Body of pancreas (tissue), 4 donors: ENCODE results near the gene AKR1D1. TPM values are rescaled to one million over a fixed set of nuclear protein-coding genes. Genes with fewer than 3 reads are reported as not detected.

Experiments used
- ATAC-seq: fragments of 150-250 bp; one replicate; pipeline ENCODE4 v1.9.1; 2016
- DNase-seq, 4 donors: peaks; one replicate each; pipeline ENCODE4 v3.0.0-alpha.2; 2019
- H3K27ac ChIP-seq, 4 donors: fragments of 200-600 bp; sonication (generic); 1 replicate in 3 of 4; 2 replicates in 1 of 4; pipeline versions ENCODE4 v1.5.1 to v1.6.1; 2016 to 2019; ENCODE audit warnings: mild to moderate bottlenecking in 1 of 4, mixed read lengths in 1 of 4, moderate library complexity in 1 of 4
- H3K27me3 ChIP-seq, 2 donors: fragments of 200-600 bp; sonication (generic); one replicate each; pipeline ENCODE4 v1.6.0; 2016; ENCODE audit warnings: mild to moderate bottlenecking in 1 of 2
- H3K36me3 ChIP-seq, 2 donors: fragments of 200-600 bp; sonication (generic); replicated peaks in 1 of 2; 2 replicates each; pipeline ENCODE4 v1.5.1; 2016; ENCODE audit warnings: low read depth in 2 of 2; ENCODE audit not compliant: insufficient read depth in 1 of 2
- H3K4me1 ChIP-seq: fragments of 200-600 bp; sonication (generic); one replicate; pipeline ENCODE4 v1.6.0; 2016
- H3K4me3 ChIP-seq, 2 donors: fragments of 200-600 bp; sonication (generic); 1 replicate in 1 of 2; 2 replicates in 1 of 2; pipeline ENCODE4 v1.5.1; 2016 to 2019
- H3K9me3 ChIP-seq, 3 donors: fragments of 200-600 bp; sonication (generic); 1 replicate in 2 of 3; 2 replicates in 1 of 3; pipeline ENCODE4 v1.5.1; 2016
- POLR2A ChIP-seq, 3 donors: fragments of 450-650 bp; IDR thresholded peaks; one replicate each; pipeline ENCODE4 v1.6.1; 2016; ENCODE audit warnings: antibody characterized with exemption in 3 of 3, mild to moderate bottlenecking in 2 of 3
- whole genome bisulfite sequencing, 2 donors: methylation state at CpG; one replicate each; pipeline ENCODE4 v1.1.5; 2017; 5-methylcytosine and 5-hydroxymethylcytosine counted together
- intact Hi-C: fragments of 100-400 bp; cut with DNase I; formaldehyde crosslinking; loops from one replicate; pipeline ENCODE4 v1.15.1; 2023
- total RNA-seq, 2 donors: library from RNA; depleted of rRNA; stranded (reverse); fragments of >200 nt; gene quantifications; one replicate each; pipeline ENCODE4 v1.1.0, GENCODE V29; 2016
- TF ChIP-seq, protein P1 (sequence below), 7 experiments: fragments of 450-650 bp in 4 of 7; fragments of 200-600 bp in 3 of 7; sonication (generic) in 3 of 7; IDR thresholded peaks; one replicate each; pipeline ENCODE4 v1.5.1; 2016 to 2019; ENCODE audit warnings: antibody characterized with exemption in 7 of 7

The AKR1D1 gene
- total RNA-seq, 2 donors from 2014 or later, result not detected

DNA sequence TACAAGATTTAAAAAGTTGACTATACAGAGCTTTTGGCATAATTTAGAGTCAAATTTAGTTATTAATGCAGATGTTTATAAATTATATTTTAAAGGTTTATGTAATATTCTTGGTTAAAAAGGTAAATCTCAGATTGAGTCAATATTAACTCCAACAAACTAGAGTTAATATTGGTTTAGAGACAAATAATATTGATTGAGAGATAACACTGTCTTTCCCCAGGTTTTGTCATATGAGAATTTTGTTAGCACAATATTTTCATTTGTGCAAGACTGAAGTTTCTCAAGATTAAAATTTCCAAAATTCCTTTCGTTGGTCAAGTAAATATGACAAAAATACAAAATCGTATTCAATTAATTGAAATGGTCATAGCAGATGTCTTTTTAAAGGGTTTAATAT is 12.9 kb upstream of the AKR1D1 start:
- TF ChIP-seq, protein P1, sequence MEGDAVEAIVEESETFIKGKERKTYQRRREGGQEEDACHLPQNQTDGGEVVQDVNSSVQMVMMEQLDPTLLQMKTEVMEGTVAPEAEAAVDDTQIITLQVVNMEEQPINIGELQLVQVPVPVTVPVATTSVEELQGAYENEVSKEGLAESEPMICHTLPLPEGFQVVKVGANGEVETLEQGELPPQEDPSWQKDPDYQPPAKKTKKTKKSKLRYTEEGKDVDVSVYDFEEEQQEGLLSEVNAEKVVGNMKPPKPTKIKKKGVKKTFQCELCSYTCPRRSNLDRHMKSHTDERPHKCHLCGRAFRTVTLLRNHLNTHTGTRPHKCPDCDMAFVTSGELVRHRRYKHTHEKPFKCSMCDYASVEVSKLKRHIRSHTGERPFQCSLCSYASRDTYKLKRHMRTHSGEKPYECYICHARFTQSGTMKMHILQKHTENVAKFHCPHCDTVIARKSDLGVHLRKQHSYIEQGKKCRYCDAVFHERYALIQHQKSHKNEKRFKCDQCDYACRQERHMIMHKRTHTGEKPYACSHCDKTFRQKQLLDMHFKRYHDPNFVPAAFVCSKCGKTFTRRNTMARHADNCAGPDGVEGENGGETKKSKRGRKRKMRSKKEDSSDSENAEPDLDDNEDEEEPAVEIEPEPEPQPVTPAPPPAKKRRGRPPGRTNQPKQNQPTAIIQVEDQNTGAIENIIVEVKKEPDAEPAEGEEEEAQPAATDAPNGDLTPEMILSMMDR (IDR thresholded peaks at IDR 0.05), result no peak
- no peak for TF ChIP-seq POLR2A (IDR thresholded peaks at IDR 0.05)
- no peak for ATAC-seq
- H3K9me3 ChIP-seq, result no peaks in the 10 kb centered on the region

DNA sequence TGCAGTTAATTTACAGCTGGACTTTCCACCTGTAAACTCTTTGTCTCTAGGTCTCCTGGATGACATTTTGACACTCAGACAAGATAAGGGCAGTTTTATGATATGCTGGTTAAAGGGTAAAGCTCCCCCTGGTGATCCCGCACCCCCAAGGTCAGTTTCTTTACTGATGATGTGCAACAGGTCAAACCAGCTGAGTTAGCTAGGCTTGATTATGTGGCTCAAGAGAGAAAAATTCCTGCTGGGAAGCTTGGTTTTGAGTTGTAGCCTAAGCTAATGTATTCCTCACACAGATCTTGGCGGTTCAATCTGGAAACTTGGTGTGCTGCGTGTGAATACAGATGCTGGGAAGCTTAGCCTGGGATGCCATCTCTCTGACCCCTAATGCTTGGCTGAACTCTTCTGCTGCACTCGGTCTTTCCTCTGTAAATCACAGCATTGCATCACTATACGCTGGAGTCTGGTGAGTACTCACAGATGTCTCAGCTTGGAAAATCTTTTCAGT is 11.4 kb upstream of the AKR1D1 start:
- Histone ChIP-seq H3K27ac (no peak overlapping the region), H3K27me3 (no peaks in the 10 kb centered on the region), H3K9me3 (no peaks in the 10 kb centered on the region), H3K36me3 (no peaks in the 10 kb centered on the region), H3K4me3 (no peak overlapping the region), H3K4me1 (no peaks in the 10 kb centered on the region)
- intact Hi-C loops, result no loop called here
- ATAC-seq (no peak), DNase-seq (no peak)
- no peak for TF ChIP-seq POLR2A (IDR thresholded peaks at IDR 0.05)
- TF ChIP-seq, protein P1 (IDR thresholded peaks at IDR 0.05), result no peak
- 58 to 66% methylated on average over 5 of the region's 5 CpGs for WGBS, 2 donors

More for the DNA sequence above, 12.9 kb upstream of the AKR1D1 start:
- intact Hi-C loops, result no loop called here
- H3K27me3 ChIP-seq, result no peaks in the 10 kb centered on the region
- H3K4me3 ChIP-seq, result no peak overlapping the region
- DNase-seq, result no peak
- WGBS, 2 donors, result 14 to 21% methylated on average over 2 of the region's 2 CpGs
- no peak overlapping the region for H3K27ac ChIP-seq
- H3K36me3 ChIP-seq, result no peaks in the 10 kb centered on the region
- no peaks in the 10 kb centered on the region for H3K4me1 ChIP-seq

DNA sequence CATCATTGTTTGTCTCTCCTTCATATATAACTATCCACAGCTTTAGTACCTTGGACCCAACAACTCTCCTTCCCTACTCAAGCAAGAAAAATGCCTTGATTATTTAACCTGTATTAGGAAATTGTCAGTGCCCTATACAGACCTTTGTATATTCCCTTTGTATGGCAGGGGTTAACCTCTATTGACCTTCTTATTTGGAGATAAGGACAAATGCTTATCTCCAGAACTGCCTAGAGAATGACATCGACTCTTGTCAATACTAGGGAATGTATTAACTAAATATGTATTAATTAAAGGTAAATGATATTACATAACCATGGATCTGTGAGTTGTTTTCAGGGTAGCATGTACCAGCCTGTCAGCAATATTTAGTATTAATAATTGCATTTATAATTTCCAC is 10.4 kb upstream of the AKR1D1 start:
- no peak for ATAC-seq
- DNase-seq, result no peak
- TF ChIP-seq, protein P1 (IDR thresholded peaks at IDR 0.05), result no peak
- TF ChIP-seq POLR2A (IDR thresholded peaks at IDR 0.05), result no peak
- Histone ChIP-seq H3K36me3 (no peaks in the 10 kb centered on the region), H3K9me3 (no peaks in the 10 kb centered on the region), H3K27ac (no peak overlapping the region), H3K27me3 (no peaks in the 10 kb centered on the region), H3K4me3 (no peak overlapping the region), H3K4me1 (no peaks in the 10 kb centered on the region)
- WGBS, 2 donors, result 12 to 19% methylated on average over 1 of the region's 1 CpG
- intact Hi-C loops, result no loop called here

DNA sequence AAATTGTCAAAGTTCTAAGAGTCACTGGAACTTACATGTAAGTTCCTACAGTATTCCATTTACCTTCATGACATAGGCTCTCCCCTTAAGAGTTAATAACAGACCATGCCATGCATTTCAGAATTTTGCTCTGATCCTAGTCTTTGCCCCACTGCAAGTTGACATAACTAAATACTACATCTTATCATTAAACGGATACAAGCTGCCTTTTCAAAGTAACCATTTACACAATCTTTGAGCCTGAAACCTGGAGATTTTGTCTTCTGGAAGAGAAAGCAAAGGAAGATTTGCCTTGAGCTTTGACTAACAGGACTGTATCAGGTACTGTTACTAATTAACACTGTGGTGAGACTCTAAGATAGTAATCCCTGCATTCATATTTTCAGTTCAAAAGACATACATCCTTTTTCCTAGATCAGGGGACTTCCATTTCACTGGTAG is 9.3 kb upstream of the AKR1D1 start:
- H3K4me1 ChIP-seq, result no peaks in the 10 kb centered on the region
- no peak overlapping the region for H3K4me3 ChIP-seq
- TF ChIP-seq, protein P1 (IDR thresholded peaks at IDR 0.05), result no peak
- TF ChIP-seq POLR2A (IDR thresholded peaks at IDR 0.05), result no peak
- H3K27me3 ChIP-seq, result no peaks in the 10 kb centered on the region
- no peaks in the 10 kb centered on the region for H3K9me3 ChIP-seq
- no peak overlapping the region for H3K27ac ChIP-seq
- DNase-seq (no peak), ATAC-seq (no peak)
- WGBS, 2 donors, result 19 to 24% methylated on average over 1 of the region's 1 CpG
- no peaks in the 10 kb centered on the region for H3K36me3 ChIP-seq
- intact Hi-C loops, result no loop called here

DNA sequence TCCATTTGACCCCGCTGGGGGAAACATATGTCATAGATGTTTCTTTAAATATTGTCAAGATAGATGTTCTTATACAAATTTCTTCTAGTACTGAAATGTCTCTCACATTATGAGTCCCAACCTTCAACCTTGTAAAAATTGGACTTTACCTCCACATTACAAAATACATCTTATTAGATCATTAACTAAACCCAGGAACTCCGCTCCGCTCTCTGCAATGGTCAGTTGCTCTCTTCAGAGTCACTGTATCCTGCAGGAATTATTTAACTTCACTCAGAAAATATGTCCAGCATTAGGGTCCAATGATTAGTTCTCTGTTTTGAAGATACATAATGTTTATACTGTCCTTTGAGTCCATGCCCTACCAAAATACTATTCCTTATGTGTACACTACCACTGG is 8.5 kb upstream of the AKR1D1 start:
- ATAC-seq (no peak), DNase-seq (no peak)
- H3K4me1 ChIP-seq, result no peaks in the 10 kb centered on the region
- no peaks in the 10 kb centered on the region for H3K36me3 ChIP-seq
- H3K9me3 ChIP-seq, result no peaks in the 10 kb centered on the region
- H3K27me3 ChIP-seq, result no peaks in the 10 kb centered on the region
- H3K27ac ChIP-seq, result no peak overlapping the region
- intact Hi-C loops, result no loop called here
- TF ChIP-seq, protein P1 (IDR thresholded peaks at IDR 0.05), result no peak
- TF ChIP-seq POLR2A (IDR thresholded peaks at IDR 0.05), result no peak
- WGBS, 2 donors, result 79 to 87% methylated on average over 3 of the region's 3 CpGs
- no peak overlapping the region for H3K4me3 ChIP-seq
